HL-60 (cell line): ENCODE results near the gene TOGARAM2.

Experiments
- DNase-seq, 2 experiments: peaks; one replicate each; pipeline ENCODE4 v3.0.0-alpha.2; 2010 to 2020; ENCODE audit warnings: low read depth in 1 of 2, low spot score in 1 of 2
- H3K27ac ChIP-seq: fragments of 250-450 bp; sonication (Bioruptor Pico); replicated peaks from 2 replicates; pipeline ENCODE4 v1.5.1; 2020; ENCODE audit warnings: mild to moderate bottlenecking, moderate library complexity
- H3K27me3 ChIP-seq: fragments of 250-450 bp; sonication (Bioruptor Pico); 2 replicates; pipeline ENCODE4 v1.5.1; 2021; ENCODE audit warnings: mild to moderate bottlenecking, moderate library complexity; ENCODE audit not compliant: insufficient read depth, poor library complexity, severe bottlenecking
- H3K4me3 ChIP-seq: replicated peaks from 2 replicates; pipeline ENCODE4 v1.5.1; 2011; ENCODE audit warnings: mild to moderate bottlenecking, control low read depth, low read length; ENCODE audit not compliant: insufficient read depth
- CTCF ChIP-seq: IDR thresholded peaks from one replicate; pipeline ENCODE4 v1.5.1; 2011; ENCODE audit warnings: low read length, control low read depth, inconsistent platforms; ENCODE audit not compliant: insufficient read depth
- GABPA ChIP-seq: IDR thresholded peaks from 2 replicates; pipeline ENCODE4 v1.6.1; 2012; ENCODE audit warnings: low read depth
- POLR2AphosphoS5 ChIP-seq: IDR thresholded peaks from 2 replicates; pipeline ENCODE4 v1.6.1; 2012; ENCODE audit warnings: low read depth
- REST ChIP-seq: IDR thresholded peaks from 2 replicates; pipeline ENCODE4 v1.6.1; 2012; ENCODE audit warnings: low read depth; ENCODE audit not compliant: insufficient replicate concordance
- SPI1 ChIP-seq: IDR thresholded peaks from 2 replicates; pipeline ENCODE4 v1.6.1; 2012; ENCODE audit warnings: low read depth, mild to moderate bottlenecking, borderline replicate concordance

Gene TOGARAM2

GRCh38 chr2:29035016-29035745 is 54.1 kb downstream of the TOGARAM2 start:
- no peak overlapping the region for H3K27ac ChIP-seq
- H3K27me3 ChIP-seq: no peaks in the 10 kb centered on the region
- H3K4me3 ChIP-seq: no peak overlapping the region
- no peak for DNase-seq
- TF ChIP-seq GABPA (no peak), SPI1 (peak; percentile 82; the same call in 1 of the 2 replicates)

GRCh38 chr2:29039718-29040480 is 58.8 kb downstream of the TOGARAM2 start:
- no peak overlapping the region for H3K27ac ChIP-seq
- no peaks in the 10 kb centered on the region for H3K27me3 ChIP-seq
- H3K4me3 ChIP-seq: no peak overlapping the region
- TF ChIP-seq POLR2AphosphoS5 (no peak), REST (no peak), SPI1 (no peak), CTCF (no peak), GABPA (no peak)
- no peak for DNase-seq

GRCh38 chr2:29040552-29040951 is 59.5 kb downstream of the TOGARAM2 start:
- Histone ChIP-seq H3K27ac (no peak overlapping the region), H3K4me3 (no peak overlapping the region), H3K27me3 (no peaks in the 10 kb centered on the region)
- no peak for DNase-seq
- TF ChIP-seq SPI1: no peak
- no peak for TF ChIP-seq GABPA
- TF ChIP-seq REST: no peak
- TF ChIP-seq POLR2AphosphoS5: no peak
- no peak for TF ChIP-seq CTCF

- Histone ChIP-seq H3K27ac (no peak overlapping the region), H3K27me3 (no peaks in the 10 kb centered on the region), H3K4me3 (no peak overlapping the region)
- TF ChIP-seq CTCF: no peak
- TF ChIP-seq REST: no peak
- TF ChIP-seq GABPA: no peak
- no peak for TF ChIP-seq POLR2AphosphoS5
- TF ChIP-seq SPI1: no peak
- no peak for DNase-seq
Observed at GRCh38 chr2:29041161-29041660, 60.1 kb downstream of the TOGARAM2 start.
